IMR-90 (cell line): Measurements from ENCODE around the gene KLHL4.

Experiments used
- CEBPB ChIP-seq: IDR thresholded peaks from 2 replicates; pipeline ENCODE4 v1.6.1; 2012; ENCODE audit warnings: low read depth, low read length, improper control_type of control experiment
- FOS ChIP-seq: fragments of 150-350 bp; IDR thresholded peaks from 2 replicates; pipeline ENCODE4 v1.6.1; 2016; ENCODE audit warnings: low read depth, low read length
- MXI1 ChIP-seq: IDR thresholded peaks from 2 replicates; pipeline ENCODE4 v1.6.1; 2012; ENCODE audit warnings: low read depth, mild to moderate bottlenecking, low read length, moderate library complexity, borderline replicate concordance
- POLR2A ChIP-seq: IDR thresholded peaks from 2 replicates; pipeline ENCODE4 v1.6.1; 2012; ENCODE audit warnings: mild to moderate bottlenecking, low read depth, low read length
- RAD21 ChIP-seq: IDR thresholded peaks from 2 replicates; pipeline ENCODE4 v1.6.1; 2012; ENCODE audit warnings: low read length, improper control_type of control experiment
- RCOR1 ChIP-seq: IDR thresholded peaks from 2 replicates; pipeline ENCODE4 v1.6.1; 2012; ENCODE audit warnings: mild to moderate bottlenecking, low read length, improper control_type of control experiment; ENCODE audit not compliant: insufficient replicate concordance
- RFX5 ChIP-seq: IDR thresholded peaks from 2 replicates; pipeline ENCODE4 v1.8.0; 2012; ENCODE audit warnings: low read depth, mild to moderate bottlenecking, low read length, moderate library complexity
- TF ChIP-seq, protein P1 (sequence below): conservative IDR thresholded peaks from 2 replicates; pipeline ENCODE4 v1.5.1; 2012; ENCODE audit warnings: mild to moderate bottlenecking, low read depth, low read length, improper control_type of control experiment

DNA sequence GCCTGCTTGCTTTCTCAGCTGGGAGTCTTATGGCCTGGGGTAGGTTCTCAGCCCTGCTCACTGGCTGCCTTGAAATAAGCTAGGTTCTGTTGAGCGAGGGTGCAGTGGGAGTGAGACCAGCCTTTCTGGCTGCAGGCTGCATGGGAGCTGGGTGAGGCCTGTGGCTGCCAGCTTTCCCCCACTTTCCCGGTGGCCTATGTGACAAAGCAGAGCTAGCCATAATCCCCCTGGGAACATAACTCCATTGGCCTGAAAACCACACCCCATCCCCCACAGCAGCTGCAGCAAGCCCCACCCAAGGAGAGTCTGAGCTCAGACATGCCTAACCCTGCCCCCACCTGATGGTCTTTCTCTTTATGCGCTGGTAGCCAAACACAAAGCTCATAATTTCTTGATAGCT is 118.9 kb downstream of the KLHL4 start:
- TF ChIP-seq, protein P1, sequence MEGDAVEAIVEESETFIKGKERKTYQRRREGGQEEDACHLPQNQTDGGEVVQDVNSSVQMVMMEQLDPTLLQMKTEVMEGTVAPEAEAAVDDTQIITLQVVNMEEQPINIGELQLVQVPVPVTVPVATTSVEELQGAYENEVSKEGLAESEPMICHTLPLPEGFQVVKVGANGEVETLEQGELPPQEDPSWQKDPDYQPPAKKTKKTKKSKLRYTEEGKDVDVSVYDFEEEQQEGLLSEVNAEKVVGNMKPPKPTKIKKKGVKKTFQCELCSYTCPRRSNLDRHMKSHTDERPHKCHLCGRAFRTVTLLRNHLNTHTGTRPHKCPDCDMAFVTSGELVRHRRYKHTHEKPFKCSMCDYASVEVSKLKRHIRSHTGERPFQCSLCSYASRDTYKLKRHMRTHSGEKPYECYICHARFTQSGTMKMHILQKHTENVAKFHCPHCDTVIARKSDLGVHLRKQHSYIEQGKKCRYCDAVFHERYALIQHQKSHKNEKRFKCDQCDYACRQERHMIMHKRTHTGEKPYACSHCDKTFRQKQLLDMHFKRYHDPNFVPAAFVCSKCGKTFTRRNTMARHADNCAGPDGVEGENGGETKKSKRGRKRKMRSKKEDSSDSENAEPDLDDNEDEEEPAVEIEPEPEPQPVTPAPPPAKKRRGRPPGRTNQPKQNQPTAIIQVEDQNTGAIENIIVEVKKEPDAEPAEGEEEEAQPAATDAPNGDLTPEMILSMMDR, result no peak
- TF ChIP-seq FOS, result no peak
- no peak for TF ChIP-seq RCOR1
- no peak for TF ChIP-seq RAD21
- no peak for TF ChIP-seq MXI1
- TF ChIP-seq POLR2A, result no peak
- no peak for TF ChIP-seq RFX5
- TF ChIP-seq CEBPB, result no peak
